OCI-LY7 (cell line): ENCODE results near the gene FAAH2. TPM values are rescaled to one million over a fixed set of nuclear protein-coding genes. Genes with fewer than 3 reads are reported as not detected.
A peak's percentile ranks its signal among the peaks of the same experiment; 100 is the strongest.
"Not testable (repeated sequence)": the region's sequence is repeated elsewhere in the genome, so short reads cannot be mapped to it uniquely, and the experiment has no call there.

Experiments
- BruUV-seq: library from RNA; stranded (reverse); fragments of 400-500 nt; replicated peaks from 2 replicates; lab custom pipeline; 2021; lab: Mats Ljungman, UMichigan
- CTCF ChIA-PET: fragments of 300-600 bp; sonication (Branson Sonifier 250); formaldehyde crosslinking; loops from one replicate; lab custom pipeline; 2022; ENCODE audit warnings: antibody characterized with exemption; ENCODE audit not compliant: unreplicated experiment; lab: Charles Lee
- POLR2A ChIA-PET: fragments of 300-600 bp; sonication (Branson Sonifier 250); formaldehyde crosslinking; loops from one replicate; lab custom pipeline; 2022; ENCODE audit warnings: antibody characterized with exemption; lab: Charles Lee
- DNase-seq: peaks from one replicate; pipeline ENCODE4 v3.0.0-alpha.2; 2015; ENCODE audit warnings: low spot score
- H2AFZ ChIP-seq: fragments of 200-600 bp; sonication (generic), shearing (Covaris generic); 2 replicates; pipeline ENCODE4 v1.6.1; 2014; ENCODE audit warnings: mild to moderate bottlenecking, antibody characterized with exemption, low read length, moderate library complexity
- H3K27ac ChIP-seq: fragments of 200-600 bp; sonication (generic); 2 replicates; pipeline ENCODE4 v1.5.1; 2014; ENCODE audit warnings: mixed run types, low read depth, mild to moderate bottlenecking, moderate library complexity, low read length, inconsistent platforms; ENCODE audit not compliant: poor library complexity, severe bottlenecking
- H3K36me3 ChIP-seq: fragments of 200-600 bp; sonication (generic); 2 replicates; pipeline ENCODE4 v1.6.1; 2014; ENCODE audit warnings: mild to moderate bottlenecking, antibody characterized with exemption, low read length, moderate library complexity, mixed read lengths; ENCODE audit not compliant: insufficient read depth
- H3K4me1 ChIP-seq: fragments of 200-600 bp; sonication (generic); 2 replicates; pipeline ENCODE4 v1.5.1; 2014; ENCODE audit warnings: mild to moderate bottlenecking, low read length; ENCODE audit not compliant: insufficient read depth, poor library complexity, severe bottlenecking
- H3K4me2 ChIP-seq: fragments of 200-600 bp; sonication (generic); 2 replicates; pipeline ENCODE4 v1.6.1; 2014; ENCODE audit warnings: mild to moderate bottlenecking, low read length
- H3K4me3 ChIP-seq: fragments of 200-600 bp; sonication (generic); 2 replicates; pipeline ENCODE4 v1.5.1; 2014; ENCODE audit warnings: mild to moderate bottlenecking, low read depth, low read length; ENCODE audit not compliant: poor library complexity, severe bottlenecking
- H3K79me2 ChIP-seq: fragments of 200-600 bp; sonication (generic); 2 replicates; pipeline ENCODE4 v1.6.1; 2016; ENCODE audit warnings: low read depth, mild to moderate bottlenecking, low read length, moderate library complexity, mixed read lengths; ENCODE audit not compliant: insufficient read depth
- H3K9me2 ChIP-seq: fragments of 200-600 bp; sonication (generic); 2 replicates; pipeline ENCODE4 v1.6.1; 2016; ENCODE audit warnings: mild to moderate bottlenecking, low read length, mixed read lengths; ENCODE audit not compliant: insufficient read depth
- H3K9me3 ChIP-seq: fragments of 200-600 bp; sonication (generic); 2 replicates; pipeline ENCODE4 v1.6.1; 2014; ENCODE audit warnings: mild to moderate bottlenecking, mixed run types, low read length, mixed read lengths
- H4K20me1 ChIP-seq: fragments of 200-600 bp; sonication (generic); 2 replicates; pipeline ENCODE4 v1.6.1; 2014; ENCODE audit warnings: mild to moderate bottlenecking, antibody characterized with exemption, low read length, moderate library complexity, mixed read lengths; ENCODE audit not compliant: insufficient read depth
- EZH2phosphoT487 ChIP-seq: fragments of 200-600 bp; sonication (generic); IDR thresholded peaks from 2 replicates; pipeline ENCODE4 v1.6.1; 2018; ENCODE audit warnings: low read depth, borderline replicate concordance, mild to moderate bottlenecking, mixed run types, antibody characterized with exemption, low read length, moderate library complexity, mixed read lengths
- intact Hi-C: fragments of 100-400 bp; cut with micrococcal nuclease; formaldehyde crosslinking; loops from one replicate; pipeline ENCODE4 v1.10.0; 2022; ENCODE audit not compliant: unreplicated experiment
- total RNA-seq, 2 experiments: library from RNA; depleted of rRNA in 1 of 2; stranded (reverse); fragments of >200 nt in 1 of 2; shearing (Covaris generic) in 1 of 2; gene quantifications; 2 replicates each; pipeline ENCODE4 v1.2.3, GENCODE V29; 2014 to 2022
- TF ChIP-seq, protein P1 (sequence below): fragments of 200-600 bp; sonication (generic); conservative IDR thresholded peaks from 2 replicates; pipeline ENCODE4 v1.5.1; 2014; ENCODE audit warnings: mild to moderate bottlenecking, antibody characterized with exemption, low read length, moderate library complexity, mixed read lengths

Gene FAAH2
- total RNA-seq, 2 experiments from 2014 or later: 1.3 to 6.3 TPM

GRCh38 chrX:57329008-57329407, 42.5 kb downstream of the FAAH2 start:
- CTCF ChIA-PET: no interaction called here
- Histone ChIP-seq H3K27ac (no peak overlapping the region), H3K9me3 (no peaks in the 10 kb centered on the region), H3K9me2 (no peaks in the 10 kb centered on the region), H3K4me3 (no peak overlapping the region), H3K79me2 (no peaks in the 10 kb centered on the region), H2AFZ (no peak overlapping the region), H3K4me1 (no peaks in the 10 kb centered on the region), H3K4me2 (no peak overlapping the region), H3K36me3 (no peaks in the 10 kb centered on the region), H4K20me1 (no peaks in the 10 kb centered on the region)
- DNase-seq: no peak
- intact Hi-C loops: no loop called here
- TF ChIP-seq, protein P1, sequence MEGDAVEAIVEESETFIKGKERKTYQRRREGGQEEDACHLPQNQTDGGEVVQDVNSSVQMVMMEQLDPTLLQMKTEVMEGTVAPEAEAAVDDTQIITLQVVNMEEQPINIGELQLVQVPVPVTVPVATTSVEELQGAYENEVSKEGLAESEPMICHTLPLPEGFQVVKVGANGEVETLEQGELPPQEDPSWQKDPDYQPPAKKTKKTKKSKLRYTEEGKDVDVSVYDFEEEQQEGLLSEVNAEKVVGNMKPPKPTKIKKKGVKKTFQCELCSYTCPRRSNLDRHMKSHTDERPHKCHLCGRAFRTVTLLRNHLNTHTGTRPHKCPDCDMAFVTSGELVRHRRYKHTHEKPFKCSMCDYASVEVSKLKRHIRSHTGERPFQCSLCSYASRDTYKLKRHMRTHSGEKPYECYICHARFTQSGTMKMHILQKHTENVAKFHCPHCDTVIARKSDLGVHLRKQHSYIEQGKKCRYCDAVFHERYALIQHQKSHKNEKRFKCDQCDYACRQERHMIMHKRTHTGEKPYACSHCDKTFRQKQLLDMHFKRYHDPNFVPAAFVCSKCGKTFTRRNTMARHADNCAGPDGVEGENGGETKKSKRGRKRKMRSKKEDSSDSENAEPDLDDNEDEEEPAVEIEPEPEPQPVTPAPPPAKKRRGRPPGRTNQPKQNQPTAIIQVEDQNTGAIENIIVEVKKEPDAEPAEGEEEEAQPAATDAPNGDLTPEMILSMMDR: peak; percentile 30; the same call in 1 of the 2 replicates
- TF ChIP-seq EZH2phosphoT487: no peak
- POLR2A ChIA-PET: no interaction called here
- no TSS peak for BruUV-seq

DNA sequence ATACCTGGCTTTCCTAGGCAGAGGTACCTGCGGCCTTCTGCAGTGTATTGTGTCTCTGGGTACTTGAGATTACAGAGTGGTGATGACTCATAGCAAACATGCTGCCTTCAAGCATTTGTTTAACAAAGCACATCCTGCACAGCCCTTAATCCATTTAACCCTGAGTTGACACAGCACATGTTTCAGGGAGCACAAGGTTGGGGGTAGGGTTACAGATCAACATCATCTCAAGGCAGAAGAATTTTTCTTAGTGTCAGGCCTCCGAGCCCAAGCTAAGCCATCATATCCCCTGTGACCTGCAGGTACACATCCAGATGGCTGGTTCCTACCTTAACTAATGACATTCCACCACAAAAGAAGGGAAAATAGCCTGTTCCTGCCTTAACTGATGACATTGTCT, 49.3 kb downstream of the FAAH2 start:
- H2AFZ ChIP-seq, H3K79me2 ChIP-seq, H3K36me3 ChIP-seq, H3K9me3 ChIP-seq, H3K4me1 ChIP-seq, H3K4me2 ChIP-seq, H3K9me2 ChIP-seq, intact Hi-C loops, CTCF ChIA-PET, BruUV-seq, H4K20me1 ChIP-seq, DNase-seq, H3K4me3 ChIP-seq, POLR2A ChIA-PET, H3K27ac ChIP-seq: not testable (repeated sequence)

GRCh38 chrX:57353472-57354132, 67.1 kb downstream of the FAAH2 start:
- H3K4me3 ChIP-seq: no peak overlapping the region
- no peak for TF ChIP-seq EZH2phosphoT487
- TF ChIP-seq, protein P1: no peak
- no peaks in the 10 kb centered on the region for H3K9me3 ChIP-seq
- ChIA-PET CTCF (interaction anchor here (0.5 kb wide), 1 partner anchor 240 kb away, joined by 3 read pairs; no protein-coding TSS in a partner anchor), POLR2A (no interaction called here)
- H3K9me2 ChIP-seq: no peaks in the 10 kb centered on the region
- no peaks in the 10 kb centered on the region for H3K4me1 ChIP-seq
- H3K79me2 ChIP-seq: no peaks in the 10 kb centered on the region
- no peaks in the 10 kb centered on the region for H3K36me3 ChIP-seq
- DNase-seq: no peak
- no TSS peak for BruUV-seq
- intact Hi-C loops: no loop called here
- no peak overlapping the region for H3K27ac ChIP-seq
- H4K20me1 ChIP-seq: no peaks in the 10 kb centered on the region
- H2AFZ ChIP-seq: no peak overlapping the region
- no peak overlapping the region for H3K4me2 ChIP-seq
